Esophagus (tissue), 2 donors: ENCODE data around the gene TXNDC11. TPM values are rescaled to one million over a fixed set of nuclear protein-coding genes. Genes with fewer than 3 reads are reported as not detected.
A peak's percentile ranks its signal among the peaks of the same experiment; 100 is the strongest.

Experiments used
- H3K27ac ChIP-seq, 2 donors: one replicate each; pipeline ENCODE4 v1.5.1; 2013; ENCODE audit warnings: low read depth in 2 of 2, mild to moderate bottlenecking in 2 of 2, inconsistent platforms in 1 of 2, low read length in 1 of 2, moderate library complexity in 1 of 2
- H3K27me3 ChIP-seq, 2 donors: one replicate each; pipeline ENCODE4 v1.6.1; 2013; ENCODE audit warnings: low read length in 2 of 2, control low read depth in 1 of 2, mild to moderate bottlenecking in 1 of 2; ENCODE audit not compliant: insufficient read depth in 2 of 2, control insufficient read depth in 1 of 2
- H3K36me3 ChIP-seq, 2 donors: one replicate each; pipeline ENCODE4 v1.6.1; 2013; ENCODE audit warnings: low read length in 1 of 2; ENCODE audit not compliant: control insufficient read depth in 2 of 2, insufficient read depth in 2 of 2
- H3K4me1 ChIP-seq, 2 donors: one replicate each; pipeline ENCODE4 v1.6.1; 2013; ENCODE audit warnings: low read length in 1 of 2; ENCODE audit not compliant: control insufficient read depth in 2 of 2, insufficient read depth in 2 of 2
- H3K4me3 ChIP-seq, 2 donors: one replicate each; pipeline ENCODE4 v1.5.1; 2013; ENCODE audit warnings: low read length in 2 of 2, mild to moderate bottlenecking in 2 of 2, low read depth in 1 of 2, moderate library complexity in 1 of 2
- H3K9me3 ChIP-seq, 2 donors: one replicate each; pipeline ENCODE4 v1.6.1; 2013; ENCODE audit warnings: mild to moderate bottlenecking in 2 of 2, low read depth in 1 of 2, low read length in 1 of 2, moderate library complexity in 1 of 2; ENCODE audit not compliant: control insufficient read depth in 2 of 2, insufficient read depth in 1 of 2
- WGBS, 2 donors: extraction: QIAGEN DNeasy Blood & Tissue Kit; methylation state at CpG; one replicate each; pipeline ENCODE4 v1.1.7; 2013; 5-methylcytosine and 5-hydroxymethylcytosine counted together
- polyA plus RNA-seq, 2 donors: library from polyadenylated mRNA; stranded (reverse); fragments of 200-250 nt; gene quantifications; one replicate each; pipeline ENCODE4 v1.2.3, GENCODE V29; 2013
- donor health status: healthy with polysubstance abuse.
- donor health status: Bipolar disorder and iron deficiency.

TXNDC11 gene
- polyA plus RNA-seq, 2 donors, result 21.8 to 24.5 TPM

DNA sequence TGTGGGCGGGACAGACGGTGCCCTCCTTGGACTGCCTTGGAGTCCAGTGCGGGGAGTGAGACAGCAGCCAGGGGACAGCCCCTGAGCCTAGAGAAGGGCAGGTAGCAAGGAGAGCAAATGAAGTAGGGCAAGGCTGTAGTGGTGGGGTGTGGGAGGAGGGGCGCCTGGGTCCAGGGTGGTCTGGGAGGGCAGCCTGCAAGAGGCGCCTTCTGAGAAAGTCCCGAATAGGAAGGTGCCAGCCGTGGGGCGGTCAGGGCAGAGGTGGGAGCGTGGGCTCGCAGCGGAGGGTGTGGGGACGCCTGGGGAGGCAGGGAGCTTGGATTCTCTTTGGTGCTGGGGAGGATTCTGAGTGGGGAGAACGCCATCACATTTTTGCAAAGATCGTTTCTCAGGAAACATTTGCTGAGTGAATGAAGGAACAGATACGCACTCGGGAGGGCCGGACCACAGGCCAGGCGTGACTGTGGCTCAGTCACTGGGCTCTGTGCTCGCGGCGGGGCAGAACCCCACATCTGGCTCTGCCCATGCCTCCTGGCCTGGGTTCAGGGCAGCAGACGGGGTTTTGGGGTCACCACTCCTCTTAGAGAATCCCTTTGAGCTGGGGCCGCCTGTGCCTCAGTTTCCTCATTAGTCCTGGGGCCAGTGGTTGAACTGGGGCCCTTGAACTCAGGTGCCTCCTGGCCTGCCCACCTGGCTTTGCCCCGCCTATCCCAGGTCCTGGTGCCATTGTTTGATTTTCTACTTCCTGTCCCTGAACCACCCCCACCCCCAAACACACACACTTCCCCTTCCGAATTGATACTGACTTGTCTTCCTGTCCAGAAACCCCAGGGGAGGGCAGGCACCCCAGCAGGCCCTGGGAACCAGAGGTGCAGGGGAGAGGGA lies 70.2 kb downstream of the TXNDC11 start:
- peaks cover 5 to 70% of the 10 kb centered on the region in 2 donors for H3K4me1 ChIP-seq
- H3K36me3 ChIP-seq, result peaks cover 0 to 7% of the 10 kb centered on the region in 2 donors
- 79 to 82% methylated on average over 22 to 25 of the region's 25 CpGs for WGBS, 2 donors
- H3K27ac ChIP-seq, result peak overlapping the region in 1 of 2 donors; percentile 43
- H3K4me3 ChIP-seq, result no peak overlapping the region
- no peaks in the 10 kb centered on the region for H3K27me3 ChIP-seq
- no peaks in the 10 kb centered on the region for H3K9me3 ChIP-seq

DNA sequence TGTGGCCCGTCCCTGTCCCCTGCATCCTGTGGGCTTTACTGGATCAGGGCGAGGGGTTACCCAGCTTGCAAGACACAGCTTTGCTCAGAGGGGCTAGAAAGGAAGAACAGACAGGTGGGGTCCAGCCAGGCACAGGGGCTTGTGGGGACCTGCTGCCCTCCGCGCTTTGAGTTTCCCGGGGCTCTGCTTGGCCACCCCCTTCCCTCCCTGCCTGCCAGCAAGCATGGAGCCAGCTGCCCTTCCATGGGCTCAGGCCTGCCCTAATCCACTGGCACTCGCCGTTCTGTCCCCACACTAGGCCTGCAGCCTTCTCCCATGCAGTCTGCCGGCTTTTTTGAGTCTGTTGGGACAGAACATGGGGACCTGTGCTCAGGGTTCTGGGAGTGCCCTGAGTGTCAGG lies 71.0 kb downstream of the TXNDC11 start:
- peaks cover 5 to 67% of the 10 kb centered on the region in 2 donors for H3K4me1 ChIP-seq
- no peak overlapping the region for H3K4me3 ChIP-seq
- H3K27ac ChIP-seq, result no peak overlapping the region
- H3K36me3 ChIP-seq, result peaks cover 0 to 5% of the 10 kb centered on the region in 2 donors
- H3K9me3 ChIP-seq, result no peaks in the 10 kb centered on the region
- 71 to 74% methylated on average over 8 of the region's 8 CpGs for WGBS, 2 donors
- no peaks in the 10 kb centered on the region for H3K27me3 ChIP-seq

DNA sequence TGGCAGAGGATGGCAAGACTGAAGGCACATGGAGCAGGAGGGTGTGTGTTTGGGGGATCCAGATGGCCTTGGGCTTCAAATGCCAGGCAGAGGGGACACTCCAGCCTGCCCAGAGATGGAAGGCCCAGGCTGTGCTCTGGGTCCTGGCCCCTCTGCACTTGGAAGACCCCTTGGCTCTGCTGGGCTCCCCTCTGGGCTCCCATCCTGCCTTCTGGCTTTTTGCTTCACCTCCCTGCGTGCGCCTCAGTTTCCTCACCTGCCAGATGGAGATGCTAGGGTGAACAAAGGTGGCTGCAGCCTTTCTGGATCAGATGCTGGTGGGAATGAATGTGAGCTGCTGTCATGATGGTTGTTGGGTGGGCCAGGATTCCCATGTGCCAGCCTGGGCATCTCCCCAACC lies 71.4 kb downstream of the TXNDC11 start:
- WGBS, 2 donors, result 97 to 100% methylated on average over 2 of the region's 2 CpGs
- Histone ChIP-seq H3K36me3 (peaks cover 0 to 4% of the 10 kb centered on the region in 2 donors), H3K4me3 (no peak overlapping the region), H3K4me1 (peaks cover 5 to 65% of the 10 kb centered on the region in 2 donors), H3K27ac (no peak overlapping the region), H3K9me3 (no peaks in the 10 kb centered on the region), H3K27me3 (no peaks in the 10 kb centered on the region)

DNA sequence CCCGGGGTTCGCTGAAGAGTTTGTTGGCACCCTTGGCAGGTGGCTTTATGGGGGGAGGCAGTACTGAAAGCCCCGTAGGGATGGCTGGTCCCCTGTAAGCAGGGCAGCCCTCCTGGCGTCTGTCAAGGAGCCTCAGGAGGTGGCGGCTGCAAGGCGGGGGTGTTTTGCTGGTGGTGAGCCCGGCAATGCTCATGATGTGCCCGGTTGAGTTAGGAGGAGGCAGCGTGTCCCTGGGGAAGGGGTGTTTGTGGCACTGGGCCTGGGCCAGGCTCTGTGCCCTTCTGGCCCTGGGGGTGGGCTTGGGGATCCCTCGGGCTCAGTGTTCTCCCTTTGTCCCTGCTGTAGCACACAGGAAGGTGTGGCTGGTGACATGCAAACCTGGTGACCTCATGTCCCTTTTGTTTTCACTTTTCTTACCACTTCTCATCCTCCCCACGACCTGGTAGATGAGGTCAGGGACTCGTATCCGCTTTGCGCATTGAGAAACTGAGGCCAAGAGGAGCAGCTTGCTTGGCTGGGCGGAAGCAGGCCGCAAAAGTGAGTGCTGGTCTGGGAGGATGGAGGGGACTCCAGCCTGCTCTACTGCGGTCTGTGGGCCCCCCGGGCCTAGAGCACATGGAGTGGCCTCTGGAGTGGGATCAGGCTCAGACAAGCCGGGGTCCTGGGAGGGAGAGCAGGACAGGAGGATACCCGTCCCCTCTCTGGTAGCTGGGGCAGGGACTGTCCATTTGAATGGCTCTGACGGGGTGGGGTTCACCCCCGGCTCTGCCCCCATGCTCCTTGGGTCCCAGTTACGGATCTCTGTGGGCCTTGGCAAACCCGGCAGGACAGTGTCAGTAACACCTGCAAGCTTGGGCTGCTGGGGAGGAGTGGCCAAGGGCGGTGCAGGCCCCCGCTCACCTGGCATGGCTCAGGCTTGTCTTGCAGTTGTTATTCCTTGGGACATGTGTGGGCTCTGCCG lies 72.2 kb downstream of the TXNDC11 start:
- H3K4me3 ChIP-seq, result peak overlapping the region in 1 of 2 donors; percentile 76

DNA sequence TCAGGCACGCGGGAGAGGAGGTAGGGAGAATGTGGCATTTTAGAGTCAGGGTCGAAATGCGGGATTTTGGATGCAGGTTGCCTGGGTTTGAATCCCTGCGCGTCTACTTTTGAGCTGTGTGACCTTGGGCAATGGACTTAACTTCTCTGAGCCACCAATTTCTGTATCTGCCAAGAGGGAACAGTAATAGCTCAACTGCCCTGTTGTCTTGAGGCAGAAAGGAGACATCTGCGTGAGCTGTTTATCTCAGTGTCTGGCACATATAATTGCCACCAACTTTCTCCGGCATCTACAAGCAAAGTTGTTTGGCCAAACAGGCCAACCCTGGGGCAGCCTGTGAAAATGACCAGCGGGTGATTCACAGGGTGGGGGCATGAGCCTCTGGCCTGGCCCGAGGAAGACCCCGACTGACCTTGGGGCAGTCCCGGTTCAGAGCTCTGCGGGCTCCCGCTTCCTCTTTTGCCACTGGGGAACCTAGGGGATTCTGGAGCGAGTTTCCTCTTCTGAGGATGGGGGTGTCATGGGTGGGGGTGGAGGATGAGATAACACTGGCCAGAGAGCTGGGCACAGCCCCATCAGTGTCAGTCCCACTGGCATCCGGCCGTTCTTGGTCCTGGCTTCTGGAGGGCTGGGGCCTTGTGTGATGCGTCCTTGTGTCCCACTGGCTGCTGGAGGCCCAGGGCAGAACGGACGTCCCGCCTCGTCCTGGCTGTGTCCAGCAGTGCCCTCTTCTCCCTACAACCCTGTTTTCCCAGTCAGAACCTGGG lies 73.1 kb downstream of the TXNDC11 start:
- Histone ChIP-seq H3K27me3 (no peaks in the 10 kb centered on the region), H3K4me3 (peak overlapping the region; percentile 72 to 76), H3K4me1 (peaks cover 5 to 57% of the 10 kb centered on the region in 2 donors), H3K9me3 (no peaks in the 10 kb centered on the region), H3K27ac (peak overlapping the region; percentile 75 to 78), H3K36me3 (no peaks in the 10 kb centered on the region)
- WGBS, 2 donors, result 30 to 31% methylated on average over 22 of the region's 22 CpGs

More for the DNA sequence above, 72.2 kb downstream of the TXNDC11 start:
- Histone ChIP-seq H3K4me1 (peaks cover 5 to 61% of the 10 kb centered on the region in 2 donors), H3K9me3 (no peaks in the 10 kb centered on the region), H3K36me3 (no peaks in the 10 kb centered on the region), H3K27me3 (no peaks in the 10 kb centered on the region), H3K27ac (peak overlapping the region; percentile 75 to 78)
- whole genome bisulfite sequencing, 2 donors, result 48 to 51% methylated on average over 26 to 27 of the region's 27 CpGs

DNA sequence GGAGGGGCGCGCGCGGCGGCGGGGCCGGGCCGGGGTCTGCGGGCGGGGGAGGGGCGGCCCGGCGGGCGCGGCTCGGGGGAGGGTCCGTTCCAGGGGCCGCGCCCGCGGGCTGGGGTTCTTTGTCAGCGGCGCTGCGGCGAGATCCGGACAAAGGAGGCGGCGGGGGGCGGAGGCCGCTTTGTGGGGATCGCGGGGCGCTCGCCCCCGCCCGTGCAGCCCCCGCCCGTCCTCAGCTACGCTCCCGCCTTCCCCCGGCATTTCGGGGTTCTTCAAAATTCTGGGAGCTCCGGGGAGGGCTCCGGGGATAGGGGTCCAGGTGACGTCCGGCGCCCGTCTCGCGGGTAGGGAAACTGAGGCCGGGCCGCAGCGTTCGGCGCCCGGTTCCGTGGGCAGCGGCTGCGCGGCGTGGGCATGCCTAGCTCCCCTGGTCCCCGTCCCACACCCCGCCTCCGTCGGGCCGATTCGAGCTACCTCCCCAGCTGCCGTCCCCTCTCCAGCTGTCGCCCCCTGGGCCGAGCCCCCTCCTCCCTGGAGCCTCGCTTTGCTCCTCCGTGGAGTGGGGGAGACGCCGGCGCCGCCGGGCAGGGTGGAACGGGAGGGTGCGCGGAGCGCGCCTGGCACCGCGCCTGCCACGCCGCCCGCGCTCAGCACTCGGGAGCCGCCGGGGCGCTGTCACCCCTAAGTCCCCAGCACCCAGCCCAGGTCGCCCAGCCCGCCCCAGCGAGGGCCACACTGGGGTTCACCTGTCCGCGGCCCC lies 73.9 kb downstream of the TXNDC11 start:
- Histone ChIP-seq H3K36me3 (no peaks in the 10 kb centered on the region), H3K4me1 (peaks cover 5 to 50% of the 10 kb centered on the region in 2 donors), H3K27me3 (no peaks in the 10 kb centered on the region), H3K9me3 (no peaks in the 10 kb centered on the region), H3K4me3 (peak overlapping the region; percentile 72 to 76), H3K27ac (peak overlapping the region; percentile 75 to 78)
- WGBS, 2 donors, result 1% methylated on average over 63 to 97 of the region's 97 CpGs

DNA sequence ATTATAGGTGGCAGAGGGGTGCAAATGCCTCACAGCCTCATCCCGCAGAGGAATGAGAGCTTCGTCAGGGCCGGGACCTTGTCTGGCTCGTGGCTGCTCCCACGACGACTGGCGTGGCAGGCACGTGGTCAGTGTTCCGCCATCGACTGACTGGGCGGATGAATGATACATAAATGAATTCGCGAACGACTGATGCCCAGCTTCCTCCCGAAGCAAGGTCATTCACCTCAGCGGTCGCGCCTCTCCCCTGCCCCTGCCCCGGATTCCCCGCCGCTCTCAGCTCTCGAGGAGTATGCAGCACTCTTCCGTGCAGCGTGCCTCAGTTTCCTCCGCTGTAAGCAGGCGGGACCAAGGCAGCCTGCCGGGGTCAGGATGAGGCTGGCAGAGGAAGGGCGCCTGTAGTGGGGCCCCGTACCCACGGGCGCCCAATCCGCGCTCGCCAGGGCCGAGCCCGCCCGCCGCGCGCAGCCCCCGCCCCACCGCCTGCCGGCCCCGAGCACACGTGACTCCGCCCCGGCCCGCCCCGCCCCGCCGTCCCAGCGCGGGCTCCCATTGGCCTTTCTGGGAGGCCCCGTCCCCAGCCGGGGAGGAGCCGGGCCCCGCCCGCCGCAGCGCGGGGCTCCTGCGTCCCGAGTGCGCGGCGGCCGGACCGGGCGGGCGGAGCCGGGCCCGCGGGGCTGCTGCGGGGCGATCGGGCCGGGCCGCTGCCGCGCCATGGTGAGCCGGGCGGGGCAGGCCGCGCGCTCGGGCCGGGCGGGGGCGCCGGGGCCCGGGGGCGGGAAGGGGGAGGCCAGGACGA lies 74.6 kb downstream of the TXNDC11 start, which contains the start of gene SNN:
SNN (plus strand) TSS at position 632 of the 799 bp plus-strand sequence. CDS start 7,605 bp downstream, outside the sequence.
- WGBS, 2 donors, result 7 to 8% methylated on average over 61 to 93 of the region's 93 CpGs
- no peaks in the 10 kb centered on the region for H3K36me3 ChIP-seq
- no peaks in the 10 kb centered on the region for H3K9me3 ChIP-seq
- peak within 1 kb of the TSS; percentile 75 to 78 for H3K27ac ChIP-seq
- H3K4me3 ChIP-seq, result peak within 1 kb of the TSS; percentile 72 to 76
- no peaks in the 10 kb centered on the region for H3K27me3 ChIP-seq
- H3K4me1 ChIP-seq, result peaks cover 5 to 42% of the 10 kb centered on the region in 2 donors

DNA sequence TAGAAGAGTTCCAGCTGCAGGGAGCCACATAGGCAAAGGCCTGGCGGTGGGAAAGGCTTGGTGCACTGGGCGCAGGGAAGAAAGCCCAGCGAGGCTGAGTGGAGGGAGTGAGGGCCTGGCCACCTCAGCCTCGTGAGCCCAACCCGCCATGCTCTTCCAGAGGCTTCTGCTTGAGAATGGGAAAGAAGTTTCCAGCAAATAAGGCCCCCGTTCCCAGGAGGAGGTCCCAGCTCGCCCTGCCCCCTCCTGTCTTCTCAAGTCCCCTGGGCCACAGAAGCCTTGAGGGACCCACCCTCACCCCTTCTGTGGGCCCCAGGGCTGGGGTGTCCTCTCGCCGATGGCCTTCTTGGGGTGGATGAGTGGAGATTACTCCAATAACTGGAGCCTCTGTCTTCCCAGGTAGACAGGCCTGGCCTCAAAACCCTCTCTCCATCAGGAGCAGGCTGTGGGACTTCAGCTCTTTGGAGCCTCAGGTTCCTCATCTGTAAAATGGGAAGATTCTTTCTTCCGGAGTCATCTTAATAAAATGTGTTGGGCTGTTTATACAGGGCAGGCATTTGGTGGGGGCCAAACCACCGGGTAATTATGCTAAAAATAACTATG lies 75.3 kb downstream of the TXNDC11 start:
- Histone ChIP-seq H3K36me3 (no peaks in the 10 kb centered on the region), H3K4me1 (peaks cover 3 to 35% of the 10 kb centered on the region in 2 donors), H3K4me3 (no peak overlapping the region), H3K27ac (peak overlapping the region in 1 of 2 donors; percentile 19), H3K27me3 (no peaks in the 10 kb centered on the region), H3K9me3 (no peaks in the 10 kb centered on the region)
- WGBS, 2 donors, result 86 to 88% methylated on average over 11 of the region's 11 CpGs
